ENCODE data around the gene ACADS.

The ACADS gene, protein sequence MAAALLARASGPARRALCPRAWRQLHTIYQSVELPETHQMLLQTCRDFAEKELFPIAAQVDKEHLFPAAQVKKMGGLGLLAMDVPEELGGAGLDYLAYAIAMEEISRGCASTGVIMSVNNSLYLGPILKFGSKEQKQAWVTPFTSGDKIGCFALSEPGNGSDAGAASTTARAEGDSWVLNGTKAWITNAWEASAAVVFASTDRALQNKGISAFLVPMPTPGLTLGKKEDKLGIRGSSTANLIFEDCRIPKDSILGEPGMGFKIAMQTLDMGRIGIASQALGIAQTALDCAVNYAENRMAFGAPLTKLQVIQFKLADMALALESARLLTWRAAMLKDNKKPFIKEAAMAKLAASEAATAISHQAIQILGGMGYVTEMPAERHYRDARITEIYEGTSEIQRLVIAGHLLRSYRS

DNA sequence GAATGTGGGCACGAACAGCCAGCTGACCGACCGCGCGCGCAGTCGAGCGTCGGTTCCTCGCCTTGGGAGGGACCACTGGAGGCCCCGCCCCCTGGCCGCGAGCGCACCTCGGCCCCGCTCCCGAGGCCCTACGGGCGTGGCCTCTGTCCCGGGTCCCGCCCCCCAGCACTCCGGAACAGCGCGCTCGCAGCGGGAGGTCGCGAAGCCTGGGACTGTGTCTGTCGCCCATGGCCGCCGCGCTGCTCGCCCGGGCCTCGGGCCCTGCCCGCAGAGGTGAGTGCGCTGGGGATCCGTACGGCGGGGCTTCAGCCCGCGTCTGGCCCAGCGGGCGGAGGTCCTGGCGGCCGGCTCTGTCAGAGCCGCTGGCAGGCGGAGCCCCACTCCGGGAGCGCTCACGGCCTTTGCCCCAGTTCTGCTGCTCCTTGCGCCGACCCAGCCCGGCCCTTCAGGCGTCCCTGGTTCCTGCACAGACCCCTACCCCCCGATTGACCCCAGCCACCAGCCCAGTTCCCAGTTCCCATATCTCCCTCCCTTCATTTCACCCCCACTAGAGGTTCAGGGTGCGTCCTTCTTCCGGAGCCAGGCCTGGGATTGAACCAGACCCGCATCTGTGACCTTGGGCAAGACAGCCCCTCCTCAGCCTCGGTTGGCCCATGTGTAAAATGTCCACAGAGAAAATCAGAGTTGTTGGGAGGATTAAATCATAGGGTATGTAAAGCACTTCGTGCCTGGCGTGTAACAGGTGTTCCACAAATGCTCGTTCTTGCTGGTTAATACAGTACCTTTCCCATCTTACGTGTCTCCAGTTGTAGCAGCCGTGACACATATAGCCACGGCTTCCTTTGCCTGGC lies at the start of gene ACADS:
Gene ACADS, plus strand, starts transcription at position 168 of the 851 bp plus-strand sequence. Its CDS starts 60 bp downstream, at position 228.
- peak in 1 of 2 experiments; percentile 39 for DNase-seq

DNA sequence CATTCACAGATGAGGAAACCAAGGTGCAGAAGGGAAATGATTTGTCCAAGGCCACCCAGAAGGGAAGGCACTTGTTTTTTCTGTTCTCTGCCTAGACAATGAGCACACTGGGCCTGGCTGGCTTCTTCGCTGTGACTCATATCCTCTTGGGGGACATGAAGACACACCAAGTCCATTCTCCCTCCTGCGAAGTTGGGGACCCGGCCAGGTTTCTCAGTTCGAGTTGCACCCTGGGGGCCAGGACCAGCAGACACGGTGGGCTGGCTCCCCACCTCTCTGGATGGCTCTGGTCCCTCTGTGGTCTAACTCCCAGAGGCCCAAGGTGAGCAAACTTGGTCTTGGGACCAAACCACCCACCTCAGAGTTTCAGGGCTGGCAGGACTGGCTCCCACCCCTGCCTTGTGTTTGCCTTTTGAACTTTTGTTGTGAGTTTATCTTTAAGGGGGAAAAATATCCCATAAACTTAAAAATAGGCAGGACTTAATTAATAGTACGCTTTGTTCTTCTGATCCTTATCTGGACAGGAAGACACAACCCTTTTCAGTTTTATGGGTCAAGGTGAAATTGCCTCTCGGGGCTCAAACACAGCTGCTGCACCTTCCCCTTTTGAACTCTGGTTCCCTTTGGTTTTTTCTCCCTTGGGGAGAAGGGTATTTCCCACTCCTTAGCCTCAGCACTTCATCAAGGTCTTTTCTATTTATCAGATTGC lies 47.7 kb upstream of the ACADS start:
- DNase-seq: no peak

DNA sequence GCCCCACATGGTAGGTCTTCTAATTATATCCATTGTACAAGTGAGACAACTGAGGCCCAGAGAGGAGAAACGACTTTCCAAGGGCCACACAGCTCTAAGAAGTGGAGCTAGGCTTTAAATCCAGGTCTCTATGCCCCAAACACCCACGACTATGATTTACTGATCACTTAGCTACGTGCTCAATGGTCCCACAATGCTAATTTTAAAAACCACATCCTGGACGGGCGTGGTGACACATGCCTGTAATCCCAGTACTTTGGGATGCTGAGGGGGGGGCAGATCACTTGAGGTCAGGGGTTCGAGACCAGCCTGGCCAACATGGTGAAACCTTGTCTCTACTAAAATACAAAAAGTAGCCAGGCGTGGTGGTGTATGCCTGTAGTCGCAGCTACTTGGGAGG lies 47.1 kb upstream of the ACADS start:
- no peak for DNase-seq

DNA sequence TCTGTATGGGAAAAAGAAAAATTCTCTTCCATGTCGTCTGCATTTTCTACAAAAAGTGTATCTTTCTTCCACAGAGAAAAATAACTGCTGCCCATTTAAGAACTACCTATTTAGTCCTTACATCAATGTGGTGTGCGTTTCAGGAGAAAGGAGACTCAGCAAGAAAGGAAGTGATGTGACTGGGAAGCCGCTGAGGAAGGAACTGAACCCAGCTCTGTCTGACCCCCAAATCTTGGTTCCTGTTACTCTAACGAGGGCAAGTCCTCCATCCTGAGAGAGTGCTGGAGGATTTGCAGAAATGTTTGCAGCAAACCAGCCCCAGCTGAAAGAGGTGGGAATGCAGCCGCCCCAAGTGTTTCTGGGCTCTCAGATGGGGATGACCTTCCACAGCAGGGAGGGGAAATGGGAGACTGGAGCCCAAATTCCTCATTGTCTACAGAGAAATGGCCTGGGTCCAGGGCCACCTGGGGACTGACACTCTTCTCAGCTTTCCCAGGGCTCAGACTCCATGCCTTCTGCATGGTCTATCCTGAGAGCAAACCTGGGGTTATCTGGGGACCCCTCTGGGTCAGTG lies 45.4 kb upstream of the ACADS start:
- DNase-seq: no peak

DNA sequence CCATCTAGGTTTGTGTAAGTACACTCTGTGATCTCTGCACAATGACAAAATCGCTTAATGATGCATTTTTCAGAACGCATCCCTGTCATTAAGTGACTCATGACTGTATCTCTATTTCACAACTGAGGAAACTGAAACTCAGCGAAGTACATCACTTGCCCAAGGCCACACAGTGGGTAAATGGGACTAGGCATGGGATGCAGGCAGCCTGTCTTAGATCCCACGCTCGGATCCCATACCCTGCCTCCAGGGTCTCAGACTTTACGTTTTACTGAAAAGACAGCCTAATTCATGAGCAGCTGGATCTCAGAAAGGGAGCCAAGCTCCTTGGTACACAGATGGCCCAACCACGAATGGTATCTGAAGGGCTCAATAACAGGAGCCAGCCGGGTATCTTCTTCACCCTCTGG lies 41.1 kb upstream of the ACADS start:
- DNase-seq: no peak

DNA sequence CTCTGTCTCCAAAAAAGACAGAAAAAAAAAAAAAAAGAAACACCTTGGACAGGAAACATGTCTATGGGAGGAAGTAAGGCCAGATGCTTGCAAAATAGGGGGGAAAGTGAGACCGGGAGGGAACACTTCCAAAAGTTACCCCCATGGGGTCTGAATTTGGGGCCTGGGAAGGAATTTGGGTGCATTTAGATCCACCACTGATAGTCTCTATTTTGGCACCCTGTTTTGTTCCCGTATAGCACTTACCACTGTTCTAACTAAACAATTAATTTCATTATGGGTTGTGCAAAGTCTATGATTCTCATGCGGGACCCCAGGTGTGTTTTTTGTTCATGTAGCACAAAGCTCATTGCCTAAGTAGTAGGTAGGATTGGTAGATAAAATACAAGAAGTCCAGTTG lies 40.1 kb upstream of the ACADS start:
- no peak for DNase-seq

DNA sequence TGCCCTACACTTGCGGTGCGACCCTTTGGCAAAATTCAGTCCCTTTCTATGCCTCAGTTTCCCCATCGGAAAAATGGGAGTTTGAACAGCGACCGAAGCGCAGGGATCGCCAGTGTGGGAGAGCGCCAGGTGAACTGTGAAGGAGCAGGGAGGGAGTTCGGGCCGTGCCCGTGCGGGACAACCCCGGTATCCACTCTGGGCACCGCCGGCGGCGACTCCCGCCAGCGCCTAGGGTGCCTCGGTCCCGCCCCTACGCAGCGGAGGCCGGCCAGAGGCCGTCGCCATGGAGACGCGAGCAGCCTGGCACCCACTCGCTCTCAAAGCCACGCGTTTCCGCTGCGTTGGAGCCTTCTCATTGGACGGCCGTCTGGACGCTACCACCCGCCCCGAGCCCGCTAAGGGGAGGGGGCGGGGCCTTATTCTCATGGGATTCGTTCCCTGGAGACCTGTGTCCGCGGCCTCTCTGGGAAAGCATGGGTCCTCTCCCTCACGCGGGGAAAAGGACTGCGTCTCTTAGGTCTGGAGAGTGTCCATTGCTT lies 39.4 kb upstream of the ACADS start:
- DNase-seq: peak in 1 of 2 experiments; percentile 89

DNA sequence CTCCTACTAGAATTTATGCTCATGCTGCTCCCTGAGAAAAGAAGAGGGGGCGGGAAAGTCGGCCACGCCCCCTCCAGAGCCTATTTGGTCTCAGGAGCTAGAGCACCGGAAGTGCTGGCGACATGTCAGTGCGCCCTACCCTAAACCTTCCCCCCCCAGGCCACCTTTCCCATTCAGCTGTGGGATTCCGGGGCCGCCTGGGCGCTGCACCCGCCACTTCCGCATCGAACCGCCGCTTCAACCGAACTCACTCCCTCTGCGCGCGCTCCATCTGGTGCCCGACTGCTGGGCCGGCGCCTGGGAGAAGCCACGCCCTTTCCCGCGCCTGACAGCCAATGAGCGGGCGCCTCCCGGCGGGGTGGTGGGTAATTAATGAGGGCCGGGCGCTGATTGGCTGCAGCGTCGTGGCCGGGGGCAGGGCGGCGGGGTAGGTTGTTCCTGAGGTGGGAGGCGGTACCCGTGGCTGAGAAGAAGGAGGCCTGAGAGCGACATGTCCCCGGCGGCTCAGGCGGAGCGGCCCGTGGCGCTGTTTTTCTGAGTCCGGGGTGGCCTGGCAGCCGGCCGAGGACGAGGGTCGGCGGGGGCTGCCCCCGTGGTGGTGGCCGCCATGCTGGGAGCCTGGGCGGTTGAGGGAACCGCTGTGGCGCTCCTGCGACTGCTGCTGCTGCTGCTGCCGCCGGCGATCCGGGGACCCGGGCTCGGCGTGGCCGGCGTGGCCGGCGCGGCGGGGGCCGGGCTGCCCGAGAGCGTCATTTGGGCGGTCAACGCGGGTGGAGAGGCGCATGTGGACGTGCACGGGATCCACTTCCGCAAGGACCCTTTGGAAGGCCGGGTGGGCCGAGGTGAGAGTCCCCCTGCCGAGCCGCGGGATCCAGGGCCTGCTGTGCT lies 38.7 kb upstream of the ACADS start, which contains the start of gene MLEC:
Gene MLEC, plus strand, starts transcription at position 460 of the 888 bp plus-strand sequence. Its CDS starts 148 bp downstream, at position 608.
- peak; percentile 54 to 90 for DNase-seq

DNA sequence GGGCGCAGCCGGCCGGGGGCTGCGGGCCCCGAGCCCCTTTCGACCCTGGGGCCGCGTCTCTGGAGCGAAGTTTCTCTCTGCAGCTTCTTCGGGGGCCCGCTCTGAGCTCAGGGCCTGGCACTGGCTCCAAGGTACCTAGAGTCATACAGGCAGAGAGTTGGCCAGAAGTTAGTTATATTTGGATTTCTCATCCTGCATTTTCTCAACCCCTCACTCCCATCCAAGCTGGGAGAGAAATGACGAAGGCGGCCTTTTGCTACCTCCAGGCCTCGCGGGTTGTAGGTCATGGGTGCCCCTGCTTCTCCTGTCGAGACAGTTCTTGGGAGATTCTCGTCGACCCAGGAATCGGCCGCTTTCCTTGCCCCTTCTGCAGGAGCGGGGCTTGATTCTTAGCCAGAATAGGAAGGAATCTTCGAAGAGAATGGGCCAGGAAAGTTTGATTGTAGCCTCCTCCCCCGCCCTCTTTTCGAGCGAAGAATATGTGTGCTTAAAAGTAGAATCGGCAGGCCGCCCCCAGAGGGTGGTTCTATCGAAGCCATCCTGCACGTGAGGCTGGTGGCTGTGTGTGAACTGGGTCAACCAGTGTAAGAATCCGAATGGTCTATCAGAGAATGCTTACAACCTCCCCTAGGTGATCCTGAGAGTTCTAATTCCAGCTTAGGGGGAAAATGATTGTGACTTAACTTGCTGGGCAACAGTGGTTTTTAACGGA lies 37.9 kb upstream of the ACADS start:
- DNase-seq: no peak

DNA sequence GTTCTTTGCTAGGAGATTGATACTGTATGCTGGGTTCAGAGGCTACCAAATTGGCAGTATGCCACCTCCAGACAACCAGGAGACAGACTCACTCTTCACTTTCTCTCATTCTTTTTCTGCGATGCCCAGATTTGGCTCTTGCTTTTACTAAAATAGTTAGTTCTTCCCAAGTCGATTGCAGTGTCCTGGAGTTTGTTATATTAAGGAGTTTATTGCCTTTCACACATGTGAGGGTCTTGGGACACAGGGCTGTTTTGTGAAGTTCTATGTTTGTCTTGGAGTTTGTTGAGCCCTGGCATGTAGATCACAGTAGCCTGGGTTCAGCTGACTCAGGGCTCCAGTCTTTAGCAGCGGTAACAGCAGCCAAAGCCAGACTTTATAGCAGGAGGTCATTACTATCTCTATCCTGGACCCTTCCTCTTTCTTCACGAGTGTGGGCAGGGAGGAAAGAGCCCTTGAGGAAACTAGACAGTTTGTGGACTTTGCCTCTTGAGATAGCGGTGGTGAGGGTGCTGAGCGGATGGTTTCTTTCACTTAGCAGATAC lies 37.0 kb upstream of the ACADS start:
- DNase-seq: no peak

DNA sequence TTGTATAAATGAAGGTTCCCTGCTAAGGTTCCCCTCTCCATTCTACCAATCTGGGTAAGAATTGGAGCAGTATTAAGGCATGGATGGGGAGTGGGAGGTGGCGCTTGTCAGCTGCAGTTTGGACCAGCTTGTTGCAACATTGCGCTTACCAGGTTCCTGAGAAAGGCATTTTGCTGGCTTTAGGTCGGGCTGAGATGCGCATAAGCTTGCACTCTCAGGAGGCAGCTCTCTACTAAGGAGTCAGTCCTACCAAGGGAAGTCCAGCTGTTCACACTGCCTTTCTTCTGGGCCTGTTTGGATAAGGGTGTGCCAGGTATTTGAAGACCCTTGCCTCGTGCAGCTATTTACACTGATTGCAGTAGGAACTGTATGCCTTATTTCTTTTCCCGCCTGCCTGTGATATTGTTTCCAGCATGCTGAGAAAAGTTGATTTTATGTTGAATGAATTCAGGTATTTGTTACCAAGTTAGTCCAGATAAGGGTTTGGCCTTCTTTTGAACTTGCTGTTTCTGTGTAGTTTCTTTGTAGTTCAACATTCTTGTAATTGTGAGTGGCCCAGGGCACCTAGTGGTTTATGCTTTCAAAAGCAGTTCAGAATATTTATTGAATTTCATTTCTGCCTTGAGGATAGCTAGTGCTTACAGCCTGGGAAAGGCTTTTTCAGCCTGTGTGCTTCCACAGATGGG lies 36.1 kb upstream of the ACADS start:
- no peak for DNase-seq

DNA sequence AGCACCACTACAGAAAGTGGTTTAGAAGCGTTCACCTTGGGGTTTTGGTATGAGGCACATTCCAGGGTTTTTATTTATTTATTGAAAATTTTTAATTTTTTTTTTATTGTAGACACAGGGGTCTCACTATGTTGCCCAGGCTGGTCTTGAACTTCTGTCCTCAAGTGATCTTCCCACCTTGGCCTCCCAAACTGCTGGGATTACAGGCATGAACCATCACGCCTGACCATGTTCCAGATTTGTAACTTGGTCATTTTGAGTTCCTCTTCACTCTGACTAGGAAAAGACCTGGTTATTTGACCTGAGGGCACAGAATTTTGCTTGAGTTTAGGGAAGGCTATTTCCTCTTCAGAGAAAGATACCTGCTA lies 35.6 kb upstream of the ACADS start:
- DNase-seq: no peak

DNA sequence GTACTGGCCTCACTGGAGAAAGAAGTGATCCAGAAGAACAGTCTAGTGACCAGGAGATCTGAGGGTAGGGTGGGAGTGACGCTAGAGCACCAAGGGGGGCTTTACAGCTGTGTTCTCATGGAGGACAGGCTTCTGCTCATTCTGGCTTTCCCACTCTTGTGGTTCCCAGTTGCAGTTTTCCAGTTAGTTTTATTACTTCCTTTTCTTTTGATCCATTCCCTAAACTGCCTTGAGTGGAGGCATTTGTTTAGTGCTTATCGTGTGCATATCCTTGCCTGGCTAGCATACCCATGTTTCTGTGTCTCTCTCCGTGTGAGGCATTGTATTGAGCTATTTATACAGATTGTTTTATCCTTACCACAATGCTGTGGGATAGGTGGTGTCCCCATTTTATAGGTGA lies 34.6 kb upstream of the ACADS start:
- no peak for DNase-seq

DNA sequence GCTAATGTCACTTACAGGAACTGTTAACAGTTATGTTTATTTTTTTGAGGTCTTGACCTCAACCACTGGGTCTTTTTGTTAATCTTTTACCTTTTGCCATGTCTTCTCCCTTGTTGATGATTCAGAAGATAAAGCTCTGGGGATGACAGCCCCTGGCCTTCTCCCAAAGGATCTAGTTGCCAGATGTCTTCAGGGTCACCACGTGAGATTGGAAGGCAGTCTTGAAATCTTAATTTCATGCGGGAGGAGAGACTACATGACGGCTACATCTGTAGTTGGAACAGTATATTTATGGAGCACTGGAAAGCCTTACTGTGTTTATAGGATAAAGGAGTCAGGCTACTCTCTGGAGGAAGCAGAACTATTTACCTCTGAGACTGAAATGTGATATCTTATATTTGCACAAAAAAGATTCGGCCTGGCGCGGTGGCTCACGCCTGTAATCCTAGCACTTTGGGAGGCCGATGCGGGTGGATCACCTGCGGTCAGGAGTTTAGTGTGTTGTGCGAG lies 33.0 kb upstream of the ACADS start:
- DNase-seq: no peak

DNA sequence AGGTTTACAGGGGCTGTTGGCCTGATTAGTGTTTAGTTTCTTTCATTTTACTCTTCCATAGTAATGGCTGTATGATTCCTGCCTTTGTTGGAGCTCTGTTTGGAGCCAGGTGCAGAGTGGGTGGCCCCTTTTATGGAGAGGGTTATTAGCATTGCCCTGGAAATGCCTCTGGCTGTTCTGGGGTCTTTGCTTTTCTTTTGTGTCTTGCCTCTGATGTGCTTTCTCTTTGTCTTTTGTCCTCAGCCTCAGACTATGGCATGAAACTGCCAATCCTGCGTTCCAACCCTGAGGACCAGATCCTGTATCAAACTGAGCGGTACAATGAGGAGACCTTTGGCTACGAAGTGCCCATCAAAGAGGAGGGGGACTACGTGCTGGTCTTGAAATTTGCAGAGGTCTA lies 31.8 kb upstream of the ACADS start:
- DNase-seq: no peak

DNA sequence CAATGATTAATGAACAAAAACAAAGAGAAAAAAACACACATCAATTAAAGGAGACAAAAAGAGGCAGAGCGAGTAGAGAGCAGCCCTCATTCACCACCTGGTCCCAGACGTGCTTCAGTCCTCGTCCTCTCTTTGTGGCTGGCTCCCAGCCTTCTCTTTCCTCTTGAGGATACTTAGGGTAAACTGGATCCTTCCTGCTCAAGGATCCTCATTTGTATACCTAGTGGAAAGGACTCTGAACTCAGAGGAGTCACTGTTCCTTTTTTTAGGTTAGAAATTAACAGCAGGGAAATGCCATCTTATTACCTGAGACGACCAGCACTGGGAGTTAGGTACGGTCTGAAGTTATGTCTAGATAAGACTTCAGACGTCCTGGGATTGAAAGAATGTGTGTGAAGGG lies 29.0 kb upstream of the ACADS start:
- DNase-seq: no peak

DNA sequence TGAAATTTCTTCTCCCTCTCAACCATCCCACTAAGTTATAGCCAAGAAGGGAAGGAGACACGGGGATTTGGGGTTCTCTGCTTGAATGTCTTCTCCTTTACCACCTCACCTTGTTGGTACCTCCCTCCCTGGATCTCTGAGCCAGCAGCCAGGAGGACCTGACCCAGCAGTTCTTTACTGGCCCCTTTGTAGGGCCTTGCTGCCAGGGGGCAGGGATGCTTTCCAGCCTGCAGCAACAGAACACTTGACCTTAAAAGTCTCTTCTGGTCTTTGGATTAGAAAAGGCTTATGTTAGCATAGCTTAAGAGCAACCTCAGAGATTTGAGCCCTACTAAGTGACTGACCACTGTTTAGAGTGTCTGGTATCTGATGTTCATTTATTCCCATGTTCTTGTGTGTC lies 28.3 kb upstream of the ACADS start:
- DNase-seq: no peak

DNA sequence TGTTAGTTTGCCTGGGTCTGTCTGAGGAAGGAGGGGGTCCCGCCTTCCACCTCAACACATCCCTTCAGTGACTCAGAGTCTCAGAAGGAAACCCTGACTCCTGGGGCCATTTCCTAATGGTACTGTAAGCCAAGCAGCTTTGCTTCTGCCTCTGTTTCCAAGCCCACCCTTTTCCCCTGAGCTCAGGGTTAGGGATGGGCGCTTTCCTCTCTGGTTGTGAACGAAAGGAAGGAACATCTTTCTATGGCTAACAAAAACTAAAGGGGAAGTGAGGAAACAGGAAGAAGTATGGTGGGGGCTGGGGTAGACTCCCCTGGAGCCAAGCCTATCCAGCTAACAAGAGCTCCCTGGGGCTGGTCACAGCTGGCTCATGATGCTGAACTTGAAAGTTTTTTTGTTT lies 27.0 kb upstream of the ACADS start:
- DNase-seq: no peak

DNA sequence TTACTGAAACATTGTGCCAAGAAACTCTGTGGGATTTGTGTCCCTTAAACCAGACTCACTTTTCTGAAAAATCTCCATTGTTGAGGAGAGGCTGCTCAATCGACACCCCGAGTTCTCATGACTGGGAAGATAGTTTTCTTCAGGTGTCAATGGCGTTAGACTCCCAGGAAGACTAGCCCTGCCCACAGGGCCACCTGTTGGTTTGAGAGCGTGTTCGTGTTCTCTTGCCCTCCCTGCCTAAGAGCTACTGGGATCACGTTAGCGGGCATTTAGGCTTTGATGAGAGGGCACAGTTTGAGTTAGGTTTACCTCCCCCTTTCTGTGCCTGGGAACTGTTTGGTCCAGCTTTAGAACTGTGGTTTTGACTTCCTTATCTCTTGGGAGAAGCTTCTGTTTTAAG lies 26.1 kb upstream of the ACADS start:
- no peak for DNase-seq

DNA sequence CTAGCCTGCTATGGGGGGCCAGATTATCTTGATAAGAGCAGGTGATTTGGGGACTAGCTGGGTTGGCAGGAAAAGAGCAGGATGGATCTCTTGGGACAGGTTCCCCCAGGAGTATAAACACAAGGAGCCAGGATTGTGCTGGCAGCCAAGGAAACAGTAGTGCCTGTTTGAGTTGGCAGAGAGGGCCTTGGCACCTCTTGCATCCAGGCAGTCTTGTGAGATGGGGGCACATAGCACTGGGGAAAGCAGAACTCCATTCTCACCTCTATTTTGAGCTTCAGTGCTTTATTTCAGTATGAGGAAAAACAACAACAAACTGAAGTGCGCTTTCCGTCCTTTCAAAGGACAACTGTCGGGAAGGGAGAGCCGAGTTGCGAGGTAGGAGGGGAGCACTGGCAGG lies 24.7 kb upstream of the ACADS start:
- no peak for DNase-seq

Data from cerebellar nuclear complex (tissue), 1 donor.